LoVo (cell line): ENCODE data around the gene YPEL2.
"Not testable (repeated sequence)": the region's sequence is repeated elsewhere in the genome, so short reads cannot be mapped to it uniquely, and the experiment has no call there.

Experiments used
- DNase-seq: peaks from one replicate; pipeline ENCODE4 v3.0.0-alpha.2; 2016; ENCODE audit warnings: low spot score

YPEL2 gene

GRCh38 chr17:59377410-59377809 is 46.0 kb downstream of the YPEL2 start:
- DNase-seq, result no peak

- no peak for DNase-seq
Observed at GRCh38 chr17:59378675-59379074, 47.2 kb downstream of the YPEL2 start.

- no peak for DNase-seq
Observed at GRCh38 chr17:59380474-59380873, 49.0 kb downstream of the YPEL2 start.

GRCh38 chr17:59381716-59382570 is 50.5 kb downstream of the YPEL2 start:
- DNase-seq, result no peak

- no peak for DNase-seq
Observed at GRCh38 chr17:59383893-59384292, 52.4 kb downstream of the YPEL2 start.

GRCh38 chr17:59387351-59388068 is 56.1 kb downstream of the YPEL2 start:
- no peak for DNase-seq

- no peak for DNase-seq
Observed at GRCh38 chr17:59388069-59388556, 56.7 kb downstream of the YPEL2 start.

- DNase-seq, result no peak
Observed at GRCh38 chr17:59389066-59389465, 57.6 kb downstream of the YPEL2 start.

- no peak for DNase-seq
Observed at GRCh38 chr17:59391021-59391420, 59.6 kb downstream of the YPEL2 start.

GRCh38 chr17:59392973-59393679 is 61.7 kb downstream of the YPEL2 start:
- no peak for DNase-seq

- DNase-seq, result not testable (repeated sequence)
Observed at GRCh38 chr17:59393742-59394410, 62.4 kb downstream of the YPEL2 start.

GRCh38 chr17:59396134-59396826 is 64.8 kb downstream of the YPEL2 start:
- no peak for DNase-seq

GRCh38 chr17:59397316-59398073 is 66.0 kb downstream of the YPEL2 start:
- DNase-seq, result no peak

- no peak for DNase-seq
Observed at GRCh38 chr17:59399914-59400313, 68.5 kb downstream of the YPEL2 start.

GRCh38 chr17:59400858-59401257 is 69.4 kb downstream of the YPEL2 start:
- DNase-seq, result no peak

- no peak for DNase-seq
Observed at GRCh38 chr17:59401274-59401673, 69.8 kb downstream of the YPEL2 start.

GRCh38 chr17:59401725-59402124 is 70.3 kb downstream of the YPEL2 start:
- DNase-seq, result no peak

- no peak for DNase-seq
Observed at GRCh38 chr17:59402760-59403159, 71.3 kb downstream of the YPEL2 start.

GRCh38 chr17:59404471-59404870 is 73.0 kb downstream of the YPEL2 start:
- no peak for DNase-seq

GRCh38 chr17:59405944-59406705 is 74.7 kb downstream of the YPEL2 start:
- DNase-seq, result no peak
